ENCODE results near the gene SLC27A1. TPM values are rescaled to one million over a fixed set of nuclear protein-coding genes. Genes with fewer than 3 reads are reported as not detected.

SLC27A1 gene
- polyA plus RNA-seq, 3 donors: 9.7 to 10.8 (median 10.3) TPM

Other genes starting within 250 kb of the SLC27A1 start
- 10 to 100 TPM; 15.7 to 20.1 (median 17.9) TPM for gene OCEL1, start 244.3 kb upstream of the SLC27A1 start, polyA plus RNA-seq (ENCODE audit: insufficient read length in 3 of 3)
- 10 to 100 TPM; 29.4 to 41.9 (median 34.2) TPM for gene NR2F6, start 224.6 kb upstream of the SLC27A1 start, polyA plus RNA-seq (ENCODE audit: insufficient read length in 3 of 3)
- 1 to 10 TPM; 4.6 to 6.1 (median 5.4) TPM for gene USHBP1, start 205.8 kb upstream of the SLC27A1 start, polyA plus RNA-seq (ENCODE audit: insufficient read length in 3 of 3)
- gene BABAM1, start 203.1 kb upstream of the SLC27A1 start, polyA plus RNA-seq (ENCODE audit: insufficient read length in 3 of 3): 100 to 1,000 TPM in 1 of 3 donors, 10 to 100 TPM in 2; 94.8 to 113 (median 97.1) TPM
- under 1 TPM; 0.44 to 0.83 (median 0.65) TPM for gene ANKLE1, start 188.6 kb upstream of the SLC27A1 start, polyA plus RNA-seq (ENCODE audit: insufficient read length in 3 of 3)
- gene ABHD8, start 167.1 kb upstream of the SLC27A1 start, polyA plus RNA-seq (ENCODE audit: insufficient read length in 3 of 3): 1 to 10 TPM; 6.6 to 8.5 (median 7.0) TPM
- gene MRPL34, start 164.7 kb upstream of the SLC27A1 start, polyA plus RNA-seq (ENCODE audit: insufficient read length in 3 of 3): 10 to 100 TPM; 44.9 to 55.7 (median 51.8) TPM
- 10 to 100 TPM; 29.3 to 37.7 (median 32.5) TPM for gene DDA1, start 161.0 kb upstream of the SLC27A1 start, polyA plus RNA-seq (ENCODE audit: insufficient read length in 3 of 3)
- 1 to 10 TPM; 7.2 to 9.7 (median 7.8) TPM for gene ANO8, start 135.7 kb upstream of the SLC27A1 start, polyA plus RNA-seq (ENCODE audit: insufficient read length in 3 of 3)
- gene GTPBP3, start 133.0 kb upstream of the SLC27A1 start, polyA plus RNA-seq (ENCODE audit: insufficient read length in 3 of 3): 10 to 100 TPM; 13.9 to 17.3 (median 15.7) TPM
- 100 to 1,000 TPM; 167 to 179 (median 177) TPM for gene PLVAP, start 93.2 kb upstream of the SLC27A1 start, polyA plus RNA-seq (ENCODE audit: insufficient read length in 3 of 3)
- gene CCDC194, start 76.3 kb upstream of the SLC27A1 start, polyA plus RNA-seq (ENCODE audit: insufficient read length in 3 of 3): 1 to 10 TPM in 1 of 3 donors, under 1 TPM in 2; 0.59 to 1.2 (median 0.83) TPM
- 100 to 1,000 TPM; 102 to 160 (median 151) TPM for gene BST2, start 64.9 kb upstream of the SLC27A1 start, polyA plus RNA-seq (ENCODE audit: insufficient read length in 3 of 3)
- 10 to 100 TPM; 47.2 to 53.0 (median 52.7) TPM for gene MVB12A, start 50.5 kb upstream of the SLC27A1 start, polyA plus RNA-seq (ENCODE audit: insufficient read length in 3 of 3)
- gene TMEM221, start 21.9 kb upstream of the SLC27A1 start, polyA plus RNA-seq (ENCODE audit: insufficient read length in 3 of 3): 1 to 10 TPM; 1.9 to 3.1 (median 2.1) TPM
- not detected for gene NXNL1, start 9.6 kb upstream of the SLC27A1 start, polyA plus RNA-seq (ENCODE audit: insufficient read length in 3 of 3)
- 10 to 100 TPM; 50.1 to 60.6 (median 50.9) TPM for gene PGLS, start 41.1 kb downstream of the SLC27A1 start, polyA plus RNA-seq (ENCODE audit: insufficient read length in 3 of 3)
- gene COLGALT1, start 85.1 kb downstream of the SLC27A1 start, polyA plus RNA-seq (ENCODE audit: insufficient read length in 3 of 3): 10 to 100 TPM; 43.3 to 47.5 (median 43.7) TPM
- gene UNC13A, start 217.8 kb downstream of the SLC27A1 start, polyA plus RNA-seq (ENCODE audit: insufficient read length in 3 of 3): under 1 TPM; 0.10 to 0.28 (median 0.16) TPM
- 10 to 100 TPM; 25.6 to 36.1 (median 30.4) TPM for gene MAP1S, start 249.0 kb downstream of the SLC27A1 start, polyA plus RNA-seq (ENCODE audit: insufficient read length in 3 of 3)